Effector CD8-positive, alpha-beta T cell (primary cell): ENCODE results near the gene MCF2.

Experiments
- DNase-seq: peaks from one replicate; lab custom pipeline; 2025; lab: John Stamatoyannopoulos, UW

The MCF2 gene

GRCh38 chrX:139600105-139600504, 107.9 kb downstream of the MCF2 start:
- no peak for DNase-seq

- DNase-seq: no peak
Observed at GRCh38 chrX:139596068-139596467, 111.9 kb downstream of the MCF2 start.

DNA sequence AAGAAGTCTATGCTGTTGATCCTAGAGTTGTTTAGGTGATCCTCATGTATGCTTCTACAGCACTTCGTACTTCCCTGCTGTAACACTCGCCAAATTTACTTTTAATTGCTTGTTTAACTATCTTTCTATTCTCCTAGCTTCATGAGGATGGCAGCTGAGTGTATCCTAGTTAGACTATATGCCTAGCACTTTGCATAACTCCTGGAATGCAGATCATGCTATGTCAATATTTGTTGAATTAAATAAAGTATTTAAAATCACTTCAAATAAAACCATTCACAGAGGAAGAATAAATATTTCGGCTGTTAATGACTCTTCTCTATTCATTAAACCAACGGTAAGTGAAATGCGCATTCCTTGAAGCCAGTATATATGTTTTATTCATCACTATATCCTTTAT, 122.4 kb downstream of the MCF2 start:
- DNase-seq: no peak

GRCh38 chrX:139581068-139581467, 126.9 kb downstream of the MCF2 start:
- no peak for DNase-seq

DNA sequence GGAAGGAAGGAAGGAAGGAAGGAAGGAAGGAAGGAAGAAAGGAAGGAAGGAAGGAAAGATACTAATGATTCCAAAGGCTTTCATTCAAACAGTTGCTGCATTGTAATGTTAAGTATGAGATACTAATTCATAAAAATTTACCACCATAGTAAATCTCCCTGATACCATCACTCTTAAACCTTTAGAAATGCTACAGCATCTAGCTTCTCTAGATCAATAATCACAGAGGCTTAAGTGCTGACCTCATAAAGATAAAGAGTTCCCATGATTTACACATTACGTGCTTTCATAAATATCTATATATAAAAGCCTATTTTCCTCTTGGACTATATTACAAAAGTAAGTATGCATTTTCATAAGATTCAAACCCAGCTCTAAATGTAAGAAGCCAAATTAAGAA, 141.0 kb downstream of the MCF2 start:
- DNase-seq: no peak

GRCh38 chrX:139563251-139563650, 144.7 kb downstream of the MCF2 start:
- no peak for DNase-seq

- no peak for DNase-seq
Observed at GRCh38 chrX:139560221-139560620, 147.7 kb downstream of the MCF2 start.

DNA sequence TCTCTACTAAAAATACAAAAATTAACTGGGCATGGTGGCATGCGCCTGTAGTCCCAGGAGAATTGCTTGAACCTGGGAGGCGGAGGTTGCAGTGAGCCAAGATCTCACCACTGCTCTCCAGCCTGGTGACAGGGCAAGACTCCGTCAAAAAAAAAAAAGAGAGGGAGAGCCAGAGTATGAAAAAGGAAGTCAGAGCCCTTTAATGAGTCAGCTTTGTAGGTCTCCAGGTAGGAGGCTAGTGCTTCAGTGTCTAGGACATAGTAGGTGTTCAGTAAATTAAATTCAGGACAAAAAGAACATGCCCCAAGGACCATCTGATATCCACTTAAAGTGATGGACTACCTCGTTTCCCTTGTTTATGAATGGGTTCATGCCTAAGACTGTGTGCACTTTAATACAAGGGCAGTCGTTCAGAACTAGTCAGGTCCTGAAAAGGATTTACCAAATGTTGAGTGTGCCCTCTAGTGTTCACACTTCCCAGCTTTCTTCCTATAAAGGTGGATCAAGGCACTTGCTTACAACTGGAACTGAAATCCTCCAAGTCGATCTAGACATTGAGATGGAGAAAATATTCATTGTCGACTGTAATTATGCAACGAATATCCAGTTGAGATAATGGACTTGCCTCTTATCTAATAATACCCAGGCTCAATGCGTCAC, 148.5 kb downstream of the MCF2 start:
- no peak for DNase-seq

- DNase-seq: no peak
Observed at GRCh38 chrX:139554991-139555675, 152.8 kb downstream of the MCF2 start.

- DNase-seq: no peak
Observed at GRCh38 chrX:139554376-139554775, 153.6 kb downstream of the MCF2 start.

DNA sequence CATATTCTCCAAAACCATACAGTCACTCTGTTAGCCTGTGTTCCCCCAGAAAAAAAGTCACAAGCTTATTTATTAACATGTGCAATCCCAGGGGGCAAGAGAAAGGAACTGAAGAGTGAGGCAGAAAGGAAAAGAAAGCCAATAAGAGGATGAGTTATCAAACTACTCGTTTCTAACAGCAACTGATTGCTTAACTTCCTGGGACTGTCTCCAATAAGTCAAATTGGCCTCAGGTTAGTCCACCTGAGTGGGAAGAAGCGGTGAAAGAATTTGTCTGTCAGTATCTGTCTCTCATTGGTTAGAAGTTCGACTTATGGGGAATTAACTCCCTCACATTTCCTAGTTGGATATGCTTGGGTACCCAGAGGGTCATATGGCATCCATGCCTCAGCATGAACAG, 163.4 kb downstream of the MCF2 start:
- DNase-seq: no peak

- DNase-seq: no peak
Observed at GRCh38 chrX:139543920-139544319, 164.0 kb downstream of the MCF2 start.

DNA sequence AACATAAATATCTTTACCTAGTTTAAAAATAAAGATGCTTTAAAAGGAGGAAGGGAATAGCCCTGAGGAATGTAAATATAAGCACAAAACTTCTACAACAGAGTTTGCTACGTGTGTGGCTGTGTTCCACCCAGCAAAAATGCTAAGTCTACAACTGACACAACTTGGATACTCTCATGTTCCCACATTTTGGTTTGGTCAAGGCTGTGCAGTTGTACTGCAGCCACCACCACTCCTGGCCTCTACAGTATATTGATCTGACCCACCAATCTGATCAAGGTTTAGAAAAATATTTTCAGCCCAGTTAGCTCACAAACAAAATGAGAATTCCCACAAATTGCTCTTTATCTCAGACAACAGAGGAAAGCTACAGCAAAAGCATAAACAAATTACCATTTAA, 165.3 kb downstream of the MCF2 start:
- no peak for DNase-seq

DNA sequence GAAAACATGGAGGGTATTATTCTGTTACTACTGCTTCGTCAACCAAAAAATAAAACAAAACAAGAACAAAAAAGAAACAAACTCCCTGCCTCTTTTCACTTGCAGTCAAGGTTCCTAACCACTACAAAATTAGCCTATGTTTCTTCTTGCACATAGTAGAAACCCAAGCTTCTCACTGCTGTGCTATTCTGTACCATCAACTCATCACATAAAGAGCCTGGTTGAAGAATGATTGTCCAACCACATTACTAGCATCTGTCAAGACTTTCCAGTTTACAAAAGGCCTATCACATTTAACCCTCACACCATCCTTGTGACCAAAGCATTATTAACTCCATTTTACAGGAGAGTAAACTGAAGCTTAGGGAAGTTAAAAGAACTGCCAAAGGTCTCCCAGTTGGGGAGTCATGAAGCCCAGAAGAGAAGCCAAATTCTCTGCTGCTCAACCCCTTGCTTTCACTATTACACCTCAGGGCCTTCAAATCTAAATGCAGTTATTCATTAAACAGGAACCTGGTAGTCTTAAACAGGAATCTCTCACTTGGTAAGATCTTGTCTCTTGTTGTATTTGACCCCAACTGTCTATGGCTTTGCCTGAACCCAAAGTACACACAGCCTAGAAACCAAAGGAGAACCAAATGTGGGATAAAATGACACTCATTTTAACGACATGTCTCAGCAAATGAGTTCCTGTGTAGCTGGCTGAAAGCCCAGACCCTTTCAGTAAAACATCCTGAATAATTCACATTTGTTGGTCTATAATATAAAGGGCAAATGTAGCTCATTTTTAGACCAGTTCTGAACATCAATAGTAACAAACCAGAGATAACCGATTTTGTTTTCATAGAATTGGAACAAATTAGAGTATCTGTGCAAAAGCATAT, 168.8 kb downstream of the MCF2 start:
- no peak for DNase-seq

DNA sequence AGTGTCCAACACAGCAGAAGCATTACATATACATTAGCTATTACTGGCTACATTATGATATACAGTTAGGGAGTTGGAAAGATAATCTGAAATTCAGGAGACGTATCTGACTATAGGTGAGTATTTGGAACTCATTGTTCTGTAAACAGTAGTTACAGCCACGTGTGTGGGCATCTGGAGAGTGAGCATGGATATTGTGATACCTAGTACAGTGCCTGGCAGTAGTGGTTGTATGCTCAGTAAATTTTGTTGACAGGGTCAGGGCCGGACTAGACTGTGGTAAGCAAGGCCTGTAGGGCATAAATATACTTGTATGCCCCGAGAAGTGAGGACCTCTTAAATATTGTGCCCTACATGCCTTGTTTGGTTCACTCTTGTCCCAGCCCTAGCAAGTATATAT, 174.5 kb downstream of the MCF2 start:
- DNase-seq: no peak

DNA sequence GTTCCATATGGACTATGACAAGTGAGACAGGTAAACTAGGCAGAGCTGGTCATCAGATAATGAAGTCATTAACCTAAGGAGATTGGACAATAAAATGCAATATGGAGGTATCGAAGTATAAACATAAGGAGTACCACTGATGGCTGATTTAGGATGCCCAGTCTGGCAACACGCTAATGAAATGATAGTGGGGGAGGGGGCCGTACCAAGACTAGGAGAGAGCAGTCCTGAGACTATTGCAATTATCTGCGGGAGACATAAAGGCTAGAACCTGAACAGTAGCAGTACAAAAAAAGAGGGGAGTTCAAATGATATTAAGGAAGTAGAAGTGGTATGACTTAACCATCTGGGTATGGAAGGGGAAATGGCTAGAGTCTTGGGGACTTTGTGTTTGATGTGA, 175.1 kb downstream of the MCF2 start:
- DNase-seq: no peak
